GM12864 (cell line): ENCODE measurements around the gene SMPD2.
A peak's percentile ranks its signal among the peaks of the same experiment; 100 is the strongest.

Source experiments
- DNase-seq: peaks from one replicate; pipeline ENCODE4 v3.0.0-alpha.2; 2011; ENCODE audit warnings: low read depth
- H3K4me3 ChIP-seq: 2 replicates; pipeline ENCODE4 v1.5.1; 2011; ENCODE audit warnings: mild to moderate bottlenecking, low read depth, low read length, control low read depth
- TF ChIP-seq, protein P1 (sequence below): IDR thresholded peaks from 2 replicates; pipeline ENCODE4 v1.5.1; 2011; ENCODE audit warnings: low read depth, mild to moderate bottlenecking, moderate library complexity, low read length, control low read depth, inconsistent platforms; ENCODE audit errors: missing control alignments

SMPD2 gene

DNA sequence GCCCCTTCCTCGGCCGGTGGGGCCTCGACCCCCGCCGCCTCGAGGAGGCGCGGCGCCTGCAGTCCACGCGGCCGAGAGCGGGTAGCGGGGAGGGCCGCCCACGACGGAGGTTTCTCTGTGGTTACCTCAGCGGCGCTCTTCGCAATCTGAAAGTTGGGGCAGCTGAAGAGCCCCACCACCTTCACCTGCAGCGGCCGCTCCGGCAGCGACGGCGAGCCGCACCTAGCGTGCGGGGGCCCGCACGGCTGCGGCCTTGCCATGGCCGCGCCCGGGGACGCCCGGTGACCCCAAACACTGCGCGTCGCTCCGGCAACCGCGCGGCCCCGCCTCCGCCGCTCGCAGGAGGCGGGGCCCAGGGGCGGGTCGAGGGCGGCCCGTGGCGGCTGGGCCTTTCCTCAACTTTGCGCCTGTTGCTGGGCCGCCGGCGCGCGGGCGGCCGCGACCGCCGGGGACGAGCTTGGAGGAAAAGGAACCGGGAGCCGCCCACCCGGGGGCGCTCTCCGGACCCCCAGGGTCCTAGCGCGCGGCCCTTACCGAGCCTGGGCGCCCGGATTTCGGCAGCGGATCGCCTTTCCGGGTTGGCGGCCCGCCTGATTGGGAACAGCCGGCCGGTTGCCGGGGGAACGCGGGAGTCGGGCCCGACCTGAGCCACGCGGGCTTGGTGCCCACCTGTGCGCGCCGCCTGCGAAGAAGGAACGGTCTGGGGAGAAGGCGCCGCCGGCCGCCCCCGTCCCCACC, at the start of gene SMPD2, which contains the start of gene PPIL6:
Gene SMPD2 (plus strand): TSS at position 394 of the 738 bp plus-strand sequence. CDS start 398 bp downstream, outside the sequence.
Gene PPIL6 (minus strand): TSS at position 298 of the 738 bp plus-strand sequence. CDS start 38 bp downstream, at position 260.
- peak; percentile 45 for DNase-seq
- TF ChIP-seq, protein P1, sequence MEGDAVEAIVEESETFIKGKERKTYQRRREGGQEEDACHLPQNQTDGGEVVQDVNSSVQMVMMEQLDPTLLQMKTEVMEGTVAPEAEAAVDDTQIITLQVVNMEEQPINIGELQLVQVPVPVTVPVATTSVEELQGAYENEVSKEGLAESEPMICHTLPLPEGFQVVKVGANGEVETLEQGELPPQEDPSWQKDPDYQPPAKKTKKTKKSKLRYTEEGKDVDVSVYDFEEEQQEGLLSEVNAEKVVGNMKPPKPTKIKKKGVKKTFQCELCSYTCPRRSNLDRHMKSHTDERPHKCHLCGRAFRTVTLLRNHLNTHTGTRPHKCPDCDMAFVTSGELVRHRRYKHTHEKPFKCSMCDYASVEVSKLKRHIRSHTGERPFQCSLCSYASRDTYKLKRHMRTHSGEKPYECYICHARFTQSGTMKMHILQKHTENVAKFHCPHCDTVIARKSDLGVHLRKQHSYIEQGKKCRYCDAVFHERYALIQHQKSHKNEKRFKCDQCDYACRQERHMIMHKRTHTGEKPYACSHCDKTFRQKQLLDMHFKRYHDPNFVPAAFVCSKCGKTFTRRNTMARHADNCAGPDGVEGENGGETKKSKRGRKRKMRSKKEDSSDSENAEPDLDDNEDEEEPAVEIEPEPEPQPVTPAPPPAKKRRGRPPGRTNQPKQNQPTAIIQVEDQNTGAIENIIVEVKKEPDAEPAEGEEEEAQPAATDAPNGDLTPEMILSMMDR: no peak
- H3K4me3 ChIP-seq: peak within 1 kb of the TSS; percentile 74

DNA sequence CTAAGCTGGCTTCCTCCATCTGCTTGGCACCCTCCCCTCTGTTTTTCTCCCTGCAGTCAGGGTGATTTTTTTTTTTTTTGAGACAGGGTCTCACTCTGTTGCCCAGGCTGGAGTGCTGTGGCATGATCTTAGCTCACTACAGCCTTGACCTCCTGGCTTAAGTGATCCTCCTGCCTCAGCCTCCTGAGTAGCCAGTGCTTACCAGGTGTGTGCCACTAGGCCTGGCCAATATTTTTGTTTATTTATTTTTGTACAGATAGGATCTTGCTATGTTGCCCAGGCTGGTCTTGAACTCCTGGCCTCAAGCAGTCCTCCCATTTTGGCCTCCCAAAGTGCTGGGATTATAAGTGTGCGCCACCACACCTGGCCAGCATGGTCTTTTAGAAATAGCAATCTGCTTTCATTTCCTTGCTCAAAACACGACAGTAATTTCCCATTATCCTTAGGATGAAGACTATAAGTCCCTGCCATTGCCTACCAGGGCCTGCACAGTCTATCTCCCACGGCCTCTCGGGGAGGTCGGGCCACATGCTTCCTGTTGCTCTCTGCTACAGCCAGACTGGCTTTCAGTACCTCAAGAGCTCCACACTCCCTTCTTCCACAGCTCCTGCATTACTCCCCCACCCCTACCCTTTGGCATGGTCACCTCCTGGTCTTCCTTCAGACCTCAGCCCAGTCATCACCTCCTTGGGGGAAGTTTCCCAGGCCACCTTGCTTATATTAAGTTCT, 47.2 kb upstream of the SMPD2 start:
- no peak overlapping the region for H3K4me3 ChIP-seq
- DNase-seq: no peak
- TF ChIP-seq, protein P1: no peak

DNA sequence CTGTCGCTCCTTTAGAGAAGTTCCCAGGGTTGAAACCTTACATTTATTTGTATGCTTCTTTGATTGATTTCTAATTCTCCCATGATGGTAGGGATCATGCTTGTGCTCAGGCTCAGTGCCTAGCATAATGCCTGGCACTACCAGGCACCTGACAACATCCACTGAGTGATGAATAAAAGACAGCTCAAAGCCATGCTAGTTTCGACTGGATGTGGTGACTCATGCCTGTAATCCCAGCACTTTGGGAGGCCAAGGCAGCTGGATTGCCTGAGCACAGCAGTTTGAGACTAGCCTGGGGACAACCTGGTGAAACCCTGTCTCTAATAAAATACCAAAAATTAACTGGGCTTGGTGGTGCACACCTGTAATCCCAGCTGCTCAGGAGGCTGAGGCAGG, 46.6 kb upstream of the SMPD2 start:
- no peak for DNase-seq
- H3K4me3 ChIP-seq: no peak overlapping the region
- TF ChIP-seq, protein P1: no peak

- DNase-seq: no peak
- TF ChIP-seq, protein P1: no peak
- H3K4me3 ChIP-seq: no peak overlapping the region
Observed at GRCh38 chr6:109396046-109396718, 44.3 kb upstream of the SMPD2 start.

- TF ChIP-seq, protein P1: no peak
- no peak for DNase-seq
- H3K4me3 ChIP-seq: no peak overlapping the region
Observed at GRCh38 chr6:109397020-109397419, 43.5 kb upstream of the SMPD2 start.

GRCh38 chr6:109406196-109406595, 34.3 kb upstream of the SMPD2 start:
- TF ChIP-seq, protein P1: no peak
- DNase-seq: no peak

More at GRCh38 chr6:109406196-109406595, 34.3 kb upstream of the SMPD2 start:
- H3K4me3 ChIP-seq: no peak overlapping the region
